ENCODE measurements around the gene HGD. TPM values are rescaled to one million over a fixed set of nuclear protein-coding genes. Genes with fewer than 3 reads are reported as not detected.
A peak's percentile ranks its signal among the peaks of the same experiment; 100 is the strongest.

The HGD gene
- polyA plus RNA-seq, 2 of the 4 experiments (the other 2 are of a cell fraction): 48.8 to 101 TPM

GRCh38 chr3:120596116-120596852 lies 85.8 kb downstream of the HGD start, which contains the start of gene NDUFB4 (continued):
- no peak for TF ChIP-seq FOXS1 (CRISPR knock-in tag; IDR thresholded peaks at IDR 0.05)
- TF ChIP-seq KDM5A (IDR thresholded peaks at IDR 0.05): peak; percentile 69; the same call in 1 of the 2 replicates
- no peak for TF ChIP-seq SMC3 (IDR thresholded peaks at IDR 0.05)
- peak; percentile 48 for TF ChIP-seq MAX (IDR thresholded peaks at IDR 0.05)
- TF ChIP-seq RAD21 (conservative IDR thresholded peaks at IDR 0.05 in 1 of 2, IDR thresholded peaks at IDR 0.05 in 1 of 2): no peak
- TF ChIP-seq, protein P1, sequence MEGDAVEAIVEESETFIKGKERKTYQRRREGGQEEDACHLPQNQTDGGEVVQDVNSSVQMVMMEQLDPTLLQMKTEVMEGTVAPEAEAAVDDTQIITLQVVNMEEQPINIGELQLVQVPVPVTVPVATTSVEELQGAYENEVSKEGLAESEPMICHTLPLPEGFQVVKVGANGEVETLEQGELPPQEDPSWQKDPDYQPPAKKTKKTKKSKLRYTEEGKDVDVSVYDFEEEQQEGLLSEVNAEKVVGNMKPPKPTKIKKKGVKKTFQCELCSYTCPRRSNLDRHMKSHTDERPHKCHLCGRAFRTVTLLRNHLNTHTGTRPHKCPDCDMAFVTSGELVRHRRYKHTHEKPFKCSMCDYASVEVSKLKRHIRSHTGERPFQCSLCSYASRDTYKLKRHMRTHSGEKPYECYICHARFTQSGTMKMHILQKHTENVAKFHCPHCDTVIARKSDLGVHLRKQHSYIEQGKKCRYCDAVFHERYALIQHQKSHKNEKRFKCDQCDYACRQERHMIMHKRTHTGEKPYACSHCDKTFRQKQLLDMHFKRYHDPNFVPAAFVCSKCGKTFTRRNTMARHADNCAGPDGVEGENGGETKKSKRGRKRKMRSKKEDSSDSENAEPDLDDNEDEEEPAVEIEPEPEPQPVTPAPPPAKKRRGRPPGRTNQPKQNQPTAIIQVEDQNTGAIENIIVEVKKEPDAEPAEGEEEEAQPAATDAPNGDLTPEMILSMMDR (IDR thresholded peaks at IDR 0.05): no peak
- no peak for TF ChIP-seq JUNB (IDR thresholded peaks at IDR 0.05)
- TF ChIP-seq HDAC2 (IDR thresholded peaks at IDR 0.05): 0 out of 2 replicates have a peak, but pooled peaks have one; percentile 43
- no peak for TF ChIP-seq NR3C1 (IDR thresholded peaks at IDR 0.05)
- no peak for TF ChIP-seq RARB (CRISPR knock-in tag; IDR thresholded peaks at IDR 0.05)
- TF ChIP-seq ZNF302 (CRISPR knock-in tag; IDR thresholded peaks at IDR 0.05): no peak
- no peak for TF ChIP-seq NPAS2 (CRISPR knock-in tag; IDR thresholded peaks at IDR 0.05; ENCODE audit: borderline replicate concordance)
- no peak for TF ChIP-seq POLR2AphosphoS2 (conservative IDR thresholded peaks at IDR 0.05; ENCODE audit: low read length)
- peak; percentile 81; the same call in 1 of the 2 replicates for TF ChIP-seq ESRRA (IDR thresholded peaks at IDR 0.05; ENCODE audit: borderline replicate concordance, low read length)
- TF ChIP-seq, protein P2, sequence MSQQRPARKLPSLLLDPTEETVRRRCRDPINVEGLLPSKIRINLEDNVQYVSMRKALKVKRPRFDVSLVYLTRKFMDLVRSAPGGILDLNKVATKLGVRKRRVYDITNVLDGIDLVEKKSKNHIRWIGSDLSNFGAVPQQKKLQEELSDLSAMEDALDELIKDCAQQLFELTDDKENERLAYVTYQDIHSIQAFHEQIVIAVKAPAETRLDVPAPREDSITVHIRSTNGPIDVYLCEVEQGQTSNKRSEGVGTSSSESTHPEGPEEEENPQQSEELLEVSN (IDR thresholded peaks at IDR 0.05; ENCODE audit: borderline replicate concordance, low read depth): 0 out of 2 replicates have a peak, but pooled peaks have one; percentile 26
- TF ChIP-seq GATA3 (IDR thresholded peaks at IDR 0.05; ENCODE audit: borderline replicate concordance): no peak
- TF ChIP-seq ZFP36 (IDR thresholded peaks at IDR 0.05; ENCODE audit: borderline replicate concordance, partially characterized antibody): no peak
- TF ChIP-seq, protein P3, sequence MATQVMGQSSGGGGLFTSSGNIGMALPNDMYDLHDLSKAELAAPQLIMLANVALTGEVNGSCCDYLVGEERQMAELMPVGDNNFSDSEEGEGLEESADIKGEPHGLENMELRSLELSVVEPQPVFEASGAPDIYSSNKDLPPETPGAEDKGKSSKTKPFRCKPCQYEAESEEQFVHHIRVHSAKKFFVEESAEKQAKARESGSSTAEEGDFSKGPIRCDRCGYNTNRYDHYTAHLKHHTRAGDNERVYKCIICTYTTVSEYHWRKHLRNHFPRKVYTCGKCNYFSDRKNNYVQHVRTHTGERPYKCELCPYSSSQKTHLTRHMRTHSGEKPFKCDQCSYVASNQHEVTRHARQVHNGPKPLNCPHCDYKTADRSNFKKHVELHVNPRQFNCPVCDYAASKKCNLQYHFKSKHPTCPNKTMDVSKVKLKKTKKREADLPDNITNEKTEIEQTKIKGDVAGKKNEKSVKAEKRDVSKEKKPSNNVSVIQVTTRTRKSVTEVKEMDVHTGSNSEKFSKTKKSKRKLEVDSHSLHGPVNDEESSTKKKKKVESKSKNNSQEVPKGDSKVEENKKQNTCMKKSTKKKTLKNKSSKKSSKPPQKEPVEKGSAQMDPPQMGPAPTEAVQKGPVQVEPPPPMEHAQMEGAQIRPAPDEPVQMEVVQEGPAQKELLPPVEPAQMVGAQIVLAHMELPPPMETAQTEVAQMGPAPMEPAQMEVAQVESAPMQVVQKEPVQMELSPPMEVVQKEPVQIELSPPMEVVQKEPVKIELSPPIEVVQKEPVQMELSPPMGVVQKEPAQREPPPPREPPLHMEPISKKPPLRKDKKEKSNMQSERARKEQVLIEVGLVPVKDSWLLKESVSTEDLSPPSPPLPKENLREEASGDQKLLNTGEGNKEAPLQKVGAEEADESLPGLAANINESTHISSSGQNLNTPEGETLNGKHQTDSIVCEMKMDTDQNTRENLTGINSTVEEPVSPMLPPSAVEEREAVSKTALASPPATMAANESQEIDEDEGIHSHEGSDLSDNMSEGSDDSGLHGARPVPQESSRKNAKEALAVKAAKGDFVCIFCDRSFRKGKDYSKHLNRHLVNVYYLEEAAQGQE (IDR thresholded peaks at IDR 0.05): no peak
- TF ChIP-seq MYC (IDR thresholded peaks at IDR 0.05; ENCODE audit: borderline replicate concordance, low read length): no peak
- TF ChIP-seq POLR2A (IDR thresholded peaks at IDR 0.05; ENCODE audit: low read length): peak; percentile 75
- no peak for TF ChIP-seq HOXB5 (CRISPR knock-in tag; IDR thresholded peaks at IDR 0.05)
- no peak for TF ChIP-seq RFX5 (IDR thresholded peaks at IDR 0.05)
- TF ChIP-seq HOXB13 (CRISPR knock-in tag; IDR thresholded peaks at IDR 0.05; ENCODE audit: low read depth): no peak
